IPS-15b (cell line): Measurements from ENCODE around the gene ABLIM2.

ENCODE experiments used
- H3K27me3 ChIP-seq: one replicate; pipeline ENCODE4 v1.6.1; 2013; ENCODE audit warnings: low read length; ENCODE audit not compliant: control insufficient read depth, insufficient read depth
- H3K36me3 ChIP-seq: one replicate; pipeline ENCODE4 v1.6.1; 2013; ENCODE audit warnings: low read length; ENCODE audit not compliant: control insufficient read depth, insufficient read depth
- H3K4me1 ChIP-seq: one replicate; pipeline ENCODE4 v1.6.1; 2013; ENCODE audit warnings: mild to moderate bottlenecking, low read length; ENCODE audit not compliant: control insufficient read depth, insufficient read depth
- H3K4me3 ChIP-seq: one replicate; pipeline ENCODE4 v1.5.1; 2013; ENCODE audit warnings: low read depth, low read length
- H3K9ac ChIP-seq: one replicate; pipeline ENCODE4 v1.6.1; 2013; ENCODE audit warnings: low read depth, mild to moderate bottlenecking, low read length
- H3K9me3 ChIP-seq: one replicate; pipeline ENCODE4 v1.6.1; 2013; ENCODE audit warnings: mild to moderate bottlenecking, low read length; ENCODE audit not compliant: control insufficient read depth, insufficient read depth

Gene ABLIM2

DNA sequence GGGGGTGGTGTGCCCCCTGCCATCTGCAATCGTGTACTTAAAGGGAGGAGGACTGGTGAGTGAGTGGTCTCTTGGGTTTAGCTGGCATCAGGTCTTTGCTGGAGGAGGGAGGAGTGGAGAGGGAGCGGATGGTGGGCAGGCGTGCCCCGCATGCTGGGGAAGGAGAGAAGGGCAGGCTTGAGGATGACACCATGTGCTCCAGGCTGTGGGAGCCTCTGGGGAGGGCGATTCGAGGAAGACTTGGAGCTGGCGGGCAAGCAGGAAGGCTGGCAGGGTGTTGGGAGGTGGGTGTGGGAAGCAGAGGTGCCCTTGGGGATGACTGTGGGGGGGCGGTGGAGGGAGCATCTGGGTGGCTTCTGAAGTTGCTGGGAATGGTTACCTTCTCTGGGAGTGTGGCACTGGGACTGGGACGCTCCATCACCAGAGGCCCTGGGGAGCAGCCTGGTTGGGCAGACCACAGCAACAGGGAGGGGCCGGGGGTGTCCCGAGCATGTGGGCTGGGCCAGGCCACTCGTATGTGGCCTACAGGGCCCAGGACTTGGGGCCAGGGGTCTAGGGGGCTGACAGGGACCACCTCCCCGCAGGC lies 188.2 kb downstream of the ABLIM2 start:
- H3K4me3 ChIP-seq: no peak overlapping the region
- no peaks in the 10 kb centered on the region for H3K27me3 ChIP-seq
- H3K36me3 ChIP-seq: no peaks in the 10 kb centered on the region
- H3K9ac ChIP-seq: no peak overlapping the region
- H3K9me3 ChIP-seq: no peaks in the 10 kb centered on the region
- no peaks in the 10 kb centered on the region for H3K4me1 ChIP-seq

DNA sequence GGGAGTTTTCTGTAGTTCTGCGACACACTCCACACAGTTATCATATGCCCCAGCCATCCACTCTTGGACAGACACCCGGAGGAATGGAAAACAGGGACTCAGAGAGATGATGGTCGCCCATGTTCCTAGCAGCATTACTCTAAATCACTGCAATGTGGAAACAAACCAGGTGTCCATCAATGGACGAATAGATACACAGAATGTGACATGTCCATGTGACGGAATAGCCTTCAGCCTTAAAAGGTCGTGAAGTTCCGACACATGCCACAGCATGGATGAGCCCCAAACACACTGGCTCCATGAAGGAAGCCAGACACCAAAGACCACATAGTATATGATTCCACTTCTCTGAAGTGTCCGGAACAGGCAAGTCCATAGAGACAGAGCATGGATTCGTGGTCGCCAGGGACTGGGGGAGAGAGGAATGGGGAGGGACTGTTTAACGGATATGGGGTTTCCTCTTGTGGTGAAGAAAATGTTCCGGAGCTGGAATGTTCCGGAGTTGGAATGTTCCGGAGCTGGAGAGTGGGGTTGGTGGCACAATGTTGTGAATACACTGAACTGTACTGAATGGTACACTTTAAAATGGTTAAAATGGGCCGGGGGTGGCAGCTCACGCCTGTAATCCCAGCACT lies 190.2 kb downstream of the ABLIM2 start:
- Histone ChIP-seq H3K4me1 (no peaks in the 10 kb centered on the region), H3K4me3 (no peak overlapping the region), H3K36me3 (no peaks in the 10 kb centered on the region), H3K9me3 (no peaks in the 10 kb centered on the region), H3K27me3 (no peaks in the 10 kb centered on the region), H3K9ac (no peak overlapping the region)

DNA sequence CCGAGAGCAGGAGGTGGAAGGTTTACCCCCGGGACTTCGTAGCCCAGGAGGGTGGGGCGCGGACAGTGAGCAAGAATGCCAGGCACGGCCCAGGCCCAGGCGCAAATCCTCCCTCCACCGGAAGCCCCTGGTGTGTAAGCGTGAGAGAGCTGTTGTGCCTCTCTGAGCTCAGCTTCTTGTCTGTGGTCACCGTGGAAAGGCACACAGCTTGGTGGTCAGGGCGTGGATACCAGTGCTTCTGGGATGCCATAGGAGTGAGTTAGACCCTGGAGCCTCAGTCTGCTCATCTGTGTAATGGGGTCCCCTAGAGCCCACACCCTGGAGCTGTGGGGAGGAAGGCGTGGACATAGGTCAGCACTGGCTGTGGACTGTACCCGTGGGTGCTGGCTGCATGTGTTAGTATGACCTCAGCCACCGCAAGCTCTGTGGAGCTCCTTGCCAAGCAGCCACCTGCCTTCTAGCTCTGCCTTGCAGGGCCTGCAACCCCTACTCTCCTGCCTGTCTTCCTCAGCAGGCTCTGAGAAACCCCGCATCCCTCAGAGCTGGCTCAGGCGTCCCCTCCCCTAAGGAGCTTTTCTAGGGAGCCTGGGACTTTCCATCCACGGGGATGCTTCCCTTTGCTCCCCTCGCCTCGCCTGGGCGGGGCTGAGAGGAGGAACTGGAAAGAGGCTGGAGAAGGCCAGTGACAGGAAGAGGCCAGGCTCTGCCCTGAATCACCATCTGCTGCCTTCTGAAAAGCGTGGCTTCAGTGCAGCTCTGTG lies 190.9 kb downstream of the ABLIM2 start:
- no peaks in the 10 kb centered on the region for H3K4me1 ChIP-seq
- no peak overlapping the region for H3K9ac ChIP-seq
- H3K36me3 ChIP-seq: no peaks in the 10 kb centered on the region
- H3K27me3 ChIP-seq: no peaks in the 10 kb centered on the region
- H3K4me3 ChIP-seq: no peak overlapping the region
- no peaks in the 10 kb centered on the region for H3K9me3 ChIP-seq

DNA sequence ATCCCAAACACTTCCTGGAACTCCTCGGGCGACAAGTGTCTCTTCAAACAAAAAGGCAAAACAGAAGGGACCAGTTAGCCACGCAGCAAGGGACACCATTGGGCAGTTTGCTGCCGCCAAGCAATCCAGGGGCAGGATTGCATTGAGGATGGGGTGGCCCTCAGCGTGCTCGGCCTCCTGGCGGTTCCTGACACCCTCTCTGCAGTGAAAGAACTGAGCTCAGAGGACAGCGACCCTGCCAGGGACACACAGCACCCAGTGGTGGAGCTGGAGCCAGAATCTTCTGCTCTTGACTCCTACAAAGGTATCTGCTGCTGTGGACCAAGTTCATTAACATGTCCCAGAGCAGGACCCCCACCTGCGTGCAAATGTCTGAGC lies 191.6 kb downstream of the ABLIM2 start:
- Histone ChIP-seq H3K9me3 (no peaks in the 10 kb centered on the region), H3K4me1 (no peaks in the 10 kb centered on the region), H3K27me3 (no peaks in the 10 kb centered on the region), H3K4me3 (no peak overlapping the region), H3K36me3 (no peaks in the 10 kb centered on the region), H3K9ac (no peak overlapping the region)

DNA sequence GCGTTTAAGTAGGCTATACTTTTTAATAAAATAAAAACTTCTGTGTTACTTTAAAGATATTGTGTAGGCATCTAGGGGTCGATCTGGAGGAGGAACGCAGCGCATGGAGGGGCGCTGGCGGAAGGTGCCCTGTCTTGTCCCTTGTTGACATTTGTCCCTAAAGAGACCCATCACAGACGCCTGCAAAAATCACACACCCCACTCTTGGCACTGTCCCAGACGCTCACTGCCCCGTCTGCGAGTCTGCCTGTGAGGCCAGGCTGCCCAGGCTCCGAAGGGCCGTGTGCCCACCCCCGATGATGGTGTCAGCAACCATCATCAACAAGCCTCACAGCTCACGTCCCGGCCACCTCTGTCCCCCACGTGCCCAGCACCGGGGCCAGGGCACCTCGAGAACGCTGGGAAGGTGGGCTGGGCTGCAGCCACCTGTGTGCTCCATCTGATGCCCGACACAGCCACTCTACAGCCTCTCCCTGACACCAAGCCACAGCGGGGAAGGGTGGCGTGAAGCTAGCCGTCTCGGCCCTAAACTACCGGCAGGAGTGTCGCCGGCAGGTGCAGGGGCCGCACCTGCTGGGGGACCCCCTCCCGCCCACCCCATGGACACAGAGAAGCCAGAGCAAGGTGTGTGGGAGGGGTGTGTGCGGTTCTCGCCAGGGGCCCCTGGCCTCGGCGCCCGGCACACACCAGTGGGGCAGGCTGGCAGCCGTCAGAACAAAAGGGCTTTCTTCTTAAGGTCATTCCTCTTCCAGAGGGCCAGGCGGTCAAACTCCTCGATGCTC lies 192.1 kb downstream of the ABLIM2 start:
- no peaks in the 10 kb centered on the region for H3K36me3 ChIP-seq
- no peaks in the 10 kb centered on the region for H3K4me1 ChIP-seq
- no peaks in the 10 kb centered on the region for H3K9me3 ChIP-seq
- H3K27me3 ChIP-seq: no peaks in the 10 kb centered on the region
- H3K9ac ChIP-seq: no peak overlapping the region
- no peak overlapping the region for H3K4me3 ChIP-seq

DNA sequence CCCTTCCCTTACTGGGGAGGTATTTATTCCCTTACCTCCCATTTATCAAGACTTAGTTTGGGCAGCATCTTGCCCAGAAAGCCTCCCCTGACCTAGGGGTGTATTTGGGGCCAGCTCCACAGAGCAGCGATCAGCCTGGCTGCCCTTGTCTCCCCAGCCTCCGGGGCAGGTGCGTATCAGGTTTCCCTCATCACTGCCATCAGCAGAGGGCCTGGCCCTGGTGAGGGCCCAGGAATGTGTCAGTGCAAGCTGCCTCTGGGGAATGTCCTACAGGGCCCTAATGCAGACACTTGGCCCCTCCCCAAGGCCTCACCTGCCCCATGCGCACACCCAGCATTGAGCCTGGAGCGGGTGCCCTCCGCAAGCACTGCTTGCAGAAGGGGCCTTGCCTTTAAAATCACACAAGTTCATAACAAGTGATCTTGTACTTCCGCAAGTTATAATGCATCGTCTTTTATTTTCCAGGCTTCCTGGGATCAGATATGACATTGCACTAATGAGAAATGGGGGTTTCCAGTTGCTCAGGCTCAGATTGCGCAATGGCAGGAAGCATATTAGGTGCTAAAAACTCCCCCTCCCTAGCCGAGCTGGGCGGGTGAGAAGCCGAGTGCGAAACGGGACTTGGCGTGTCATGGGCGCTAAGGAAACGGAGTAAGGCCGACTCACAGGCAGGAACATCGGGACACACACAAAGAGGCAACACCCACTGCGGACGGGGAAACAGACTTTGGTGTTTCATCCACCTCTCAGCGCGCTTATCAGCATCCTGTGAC lies 193.5 kb downstream of the ABLIM2 start:
- H3K4me3 ChIP-seq: no peak overlapping the region
- H3K9me3 ChIP-seq: no peaks in the 10 kb centered on the region
- H3K36me3 ChIP-seq: no peaks in the 10 kb centered on the region
- no peaks in the 10 kb centered on the region for H3K27me3 ChIP-seq
- H3K9ac ChIP-seq: no peak overlapping the region
- H3K4me1 ChIP-seq: no peaks in the 10 kb centered on the region

DNA sequence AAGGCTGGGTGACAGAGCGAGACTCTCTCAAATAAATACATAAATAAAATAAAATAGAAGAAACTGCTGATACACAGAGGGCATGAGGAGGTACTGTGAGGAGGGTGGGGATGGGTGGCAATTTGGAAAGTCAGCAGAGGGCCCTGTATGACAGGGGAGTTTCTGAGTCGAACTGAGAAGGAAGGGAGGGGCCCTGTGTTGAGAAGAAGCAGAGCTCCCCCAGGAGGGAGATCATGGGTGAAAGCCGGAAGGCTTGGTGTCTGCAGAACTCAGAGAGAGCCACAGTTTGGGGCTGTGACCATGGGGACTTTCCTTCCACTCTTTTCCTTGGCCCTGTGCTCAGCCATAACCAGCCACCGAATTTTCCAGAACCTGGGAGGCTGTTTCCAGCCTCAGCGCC lies 194.2 kb downstream of the ABLIM2 start:
- no peaks in the 10 kb centered on the region for H3K9me3 ChIP-seq
- no peak overlapping the region for H3K9ac ChIP-seq
- no peaks in the 10 kb centered on the region for H3K36me3 ChIP-seq
- no peak overlapping the region for H3K4me3 ChIP-seq
- H3K4me1 ChIP-seq: no peaks in the 10 kb centered on the region
- H3K27me3 ChIP-seq: no peaks in the 10 kb centered on the region

DNA sequence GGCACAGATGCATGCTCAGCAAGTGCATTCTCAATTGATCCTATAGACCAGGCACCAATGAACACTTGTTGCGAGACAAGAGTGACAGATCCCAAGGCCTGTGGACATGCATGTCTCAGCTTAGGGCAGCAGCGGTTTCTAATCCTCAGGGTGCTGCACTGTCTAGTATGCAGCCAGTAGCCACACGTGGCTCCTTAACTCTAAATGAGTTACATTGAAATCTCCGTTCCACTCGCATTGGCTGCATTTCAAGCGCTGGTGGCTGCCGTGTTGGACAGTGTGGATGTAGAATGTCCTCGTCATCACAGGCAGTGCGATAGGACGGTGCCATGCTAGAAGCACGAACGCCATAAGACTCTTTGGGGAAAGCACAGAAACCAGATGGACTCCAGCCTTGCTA lies 194.9 kb downstream of the ABLIM2 start:
- no peaks in the 10 kb centered on the region for H3K36me3 ChIP-seq
- H3K9me3 ChIP-seq: no peaks in the 10 kb centered on the region
- H3K27me3 ChIP-seq: no peaks in the 10 kb centered on the region
- no peak overlapping the region for H3K4me3 ChIP-seq
- no peak overlapping the region for H3K9ac ChIP-seq
- H3K4me1 ChIP-seq: no peaks in the 10 kb centered on the region

DNA sequence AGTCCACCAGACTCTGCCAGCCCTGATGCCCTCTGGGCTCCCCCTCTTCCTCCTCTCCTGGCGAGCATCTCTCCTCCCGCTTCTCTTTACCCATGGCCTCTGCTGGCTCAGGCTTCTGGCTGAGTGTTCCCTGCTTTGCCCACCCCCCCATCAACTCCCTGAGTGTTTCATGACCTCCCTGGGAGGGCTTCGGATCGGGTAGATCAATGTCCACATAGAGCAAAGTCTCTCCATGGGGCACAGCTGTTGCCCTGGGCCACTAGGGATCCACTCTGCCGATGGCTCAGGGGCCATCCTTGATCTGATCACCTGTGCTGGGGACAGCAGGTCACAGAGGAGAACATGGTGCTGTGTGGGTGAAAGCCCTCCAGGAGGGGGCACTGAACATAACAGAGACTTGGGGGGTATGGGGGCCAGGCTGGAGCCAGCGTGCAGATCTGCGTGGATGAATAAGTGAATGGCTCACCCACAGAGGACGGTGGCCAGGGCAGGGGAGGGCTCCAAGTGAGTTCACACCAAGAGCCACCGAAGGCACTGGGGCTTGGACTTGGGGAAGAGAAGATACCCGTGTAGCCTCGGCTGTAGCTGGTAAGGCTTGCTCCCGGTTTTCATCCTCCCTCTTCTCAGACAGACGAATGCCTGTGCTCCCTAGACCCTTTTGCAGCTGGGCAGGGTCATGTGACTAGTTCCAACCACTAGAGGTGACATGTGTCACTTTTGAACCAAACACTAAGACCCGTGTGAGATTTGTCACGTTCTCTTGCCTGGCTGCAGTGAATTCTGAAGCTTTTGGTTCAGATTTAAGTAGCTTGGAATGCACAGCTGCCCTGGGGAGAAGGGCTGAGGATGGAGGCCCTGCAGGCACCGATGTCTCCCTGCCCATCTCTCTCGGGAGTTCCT lies 195.8 kb downstream of the ABLIM2 start:
- no peak overlapping the region for H3K9ac ChIP-seq
- H3K4me3 ChIP-seq: no peak overlapping the region
- H3K9me3 ChIP-seq: no peaks in the 10 kb centered on the region
- H3K27me3 ChIP-seq: no peaks in the 10 kb centered on the region
- no peaks in the 10 kb centered on the region for H3K36me3 ChIP-seq
- no peaks in the 10 kb centered on the region for H3K4me1 ChIP-seq

DNA sequence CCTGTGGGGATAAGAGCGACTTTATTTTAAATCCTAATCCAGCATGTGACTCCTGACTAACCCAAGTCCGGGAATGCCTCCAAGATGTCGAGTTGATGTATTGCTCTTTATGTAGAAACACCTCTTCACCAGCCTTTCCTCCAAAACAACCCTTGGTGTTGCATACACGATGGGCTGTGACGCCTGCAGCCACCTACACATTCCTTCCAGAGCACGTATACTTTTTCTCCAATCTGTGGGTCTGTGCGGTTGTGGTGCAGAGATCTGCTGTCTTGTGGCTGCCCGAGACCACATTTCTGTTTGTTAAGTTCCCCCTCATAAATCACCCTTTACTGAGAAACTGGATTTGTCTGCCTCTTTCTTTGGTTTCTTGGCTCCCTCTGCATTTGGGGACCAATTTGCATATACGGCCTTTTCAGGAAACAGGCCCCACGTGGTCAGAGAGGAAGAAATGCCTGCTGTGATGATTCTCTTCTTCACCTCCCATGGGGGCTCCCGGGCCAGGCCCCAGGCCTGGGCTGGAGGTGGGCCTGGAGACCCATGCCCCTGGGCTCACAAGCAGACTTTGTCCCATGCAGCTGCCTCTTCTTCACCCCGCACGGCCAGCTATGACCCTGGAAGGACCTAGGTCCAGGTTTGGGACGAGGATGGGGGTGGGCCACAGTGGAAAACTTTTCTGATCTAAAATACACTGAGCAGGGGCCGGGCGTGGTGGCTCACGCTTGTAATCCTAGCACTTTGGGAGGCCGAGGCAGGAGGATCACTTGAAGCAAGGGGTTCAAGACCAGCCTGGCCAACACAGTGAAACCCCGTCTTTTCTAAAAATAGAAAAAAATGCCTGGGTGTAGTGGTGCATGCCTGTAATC lies 197.6 kb downstream of the ABLIM2 start:
- H3K36me3 ChIP-seq: no peaks in the 10 kb centered on the region
- H3K4me3 ChIP-seq: no peak overlapping the region
- no peak overlapping the region for H3K9ac ChIP-seq
- H3K4me1 ChIP-seq: no peaks in the 10 kb centered on the region
- no peaks in the 10 kb centered on the region for H3K27me3 ChIP-seq
- no peaks in the 10 kb centered on the region for H3K9me3 ChIP-seq
